Measurements from ENCODE around the gene ZDHHC20.

- TF ChIP-seq TAF1 (IDR thresholded peaks at IDR 0.05; ENCODE audit: low read depth) = no peak
- no peak for TF ChIP-seq ZBTB7A (IDR thresholded peaks at IDR 0.05; ENCODE audit: low read depth)
- no peak for TF ChIP-seq REST (IDR thresholded peaks at IDR 0.05; ENCODE audit: low read depth)
- TF ChIP-seq TCF12 (IDR thresholded peaks at IDR 0.05; ENCODE audit: low read depth) = no peak
- TF ChIP-seq TEAD4 (IDR thresholded peaks at IDR 0.05) = no peak
- peak; percentile 7; the same call in 1 of the 2 replicates for TF ChIP-seq NFIC (IDR thresholded peaks at IDR 0.05)
- no peak for TF ChIP-seq CREB1 (IDR thresholded peaks at IDR 0.05; ENCODE audit: low read depth)
- no peak for TF ChIP-seq MAX (IDR thresholded peaks at IDR 0.05)
- TF ChIP-seq EP300 (IDR thresholded peaks at IDR 0.05; ENCODE audit: borderline replicate concordance) = peak; percentile 45; the same call in 1 of the 2 replicates
- no peak for TF ChIP-seq EGR1 (IDR thresholded peaks at IDR 0.05)
- no peak for TF ChIP-seq RAD21 (IDR thresholded peaks at IDR 0.05; ENCODE audit: low read depth)
Observed at GRCh38 chr13:21436582-21436981, 22.5 kb downstream of the ZDHHC20 start.

Data from Ishikawa (cell line).